Breast epithelium (tissue), 3 donors: ENCODE data around the gene KLK8.

Experiments used
- POLR2A ChIP-seq: fragments of 450-650 bp; IDR thresholded peaks from one replicate; pipeline ENCODE4 v1.6.1; 2016; ENCODE audit warnings: antibody characterized with exemption, mild to moderate bottlenecking, moderate library complexity
- POLR2AphosphoS5 ChIP-seq, 3 donors: sonication (generic); formaldehyde crosslinking; IDR thresholded peaks; one replicate each; pipeline ENCODE4 v1.6.1; 2017; ENCODE audit warnings: antibody characterized with exemption in 3 of 3
- TF ChIP-seq, protein P1 (sequence below), 3 donors: fragments of 450-650 bp; IDR thresholded peaks; one replicate each; pipeline ENCODE4 v1.5.1; 2016 to 2017; ENCODE audit warnings: antibody characterized with exemption in 3 of 3, mild to moderate bottlenecking in 3 of 3, moderate library complexity in 3 of 3

DNA sequence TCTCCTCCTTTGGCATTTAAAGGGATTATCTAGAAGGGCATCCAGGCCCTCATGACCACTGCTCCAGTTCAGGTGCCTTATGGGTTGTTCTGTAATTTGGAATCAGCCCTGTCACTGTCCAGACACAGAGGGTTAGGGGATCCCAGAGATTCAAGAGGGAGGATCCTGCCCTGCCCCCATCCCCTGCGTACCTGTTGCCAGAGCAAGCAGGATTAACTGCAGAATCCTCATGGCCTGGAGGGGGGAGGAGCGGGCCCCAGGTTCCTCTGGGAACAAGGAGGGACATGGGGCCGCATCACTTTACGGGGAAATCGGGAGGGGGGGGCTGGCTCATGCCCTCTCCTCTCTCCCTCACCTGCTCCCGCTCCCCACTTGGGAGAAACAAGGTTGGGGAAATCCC is 24.0 kb upstream of the KLK8 start:
- TF ChIP-seq, protein P1, sequence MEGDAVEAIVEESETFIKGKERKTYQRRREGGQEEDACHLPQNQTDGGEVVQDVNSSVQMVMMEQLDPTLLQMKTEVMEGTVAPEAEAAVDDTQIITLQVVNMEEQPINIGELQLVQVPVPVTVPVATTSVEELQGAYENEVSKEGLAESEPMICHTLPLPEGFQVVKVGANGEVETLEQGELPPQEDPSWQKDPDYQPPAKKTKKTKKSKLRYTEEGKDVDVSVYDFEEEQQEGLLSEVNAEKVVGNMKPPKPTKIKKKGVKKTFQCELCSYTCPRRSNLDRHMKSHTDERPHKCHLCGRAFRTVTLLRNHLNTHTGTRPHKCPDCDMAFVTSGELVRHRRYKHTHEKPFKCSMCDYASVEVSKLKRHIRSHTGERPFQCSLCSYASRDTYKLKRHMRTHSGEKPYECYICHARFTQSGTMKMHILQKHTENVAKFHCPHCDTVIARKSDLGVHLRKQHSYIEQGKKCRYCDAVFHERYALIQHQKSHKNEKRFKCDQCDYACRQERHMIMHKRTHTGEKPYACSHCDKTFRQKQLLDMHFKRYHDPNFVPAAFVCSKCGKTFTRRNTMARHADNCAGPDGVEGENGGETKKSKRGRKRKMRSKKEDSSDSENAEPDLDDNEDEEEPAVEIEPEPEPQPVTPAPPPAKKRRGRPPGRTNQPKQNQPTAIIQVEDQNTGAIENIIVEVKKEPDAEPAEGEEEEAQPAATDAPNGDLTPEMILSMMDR (IDR thresholded peaks at IDR 0.05): no peak
- TF ChIP-seq POLR2A (no peak), POLR2AphosphoS5 (IDR thresholded peaks at IDR 0.05) (no peak)
